RWPE2 (cell line): Measurements from ENCODE around the gene DBR1.

Experiments used
- ATAC-seq: fragments of 200-7000 bp; cut with Tn5 transposase; 3 replicates; pipeline ENCODE4 v1.9.1; 2021; ENCODE audit warnings: low read depth
- DNase-seq: peaks from one replicate; pipeline ENCODE4 v3.0.0-alpha.2; 2020; ENCODE audit warnings: low spot score
- H3K27ac ChIP-seq: fragments of 450-650 bp; 2 replicates; pipeline ENCODE4 v1.5.1; 2017; ENCODE audit warnings: mild to moderate bottlenecking; ENCODE audit not compliant: poor library complexity, severe bottlenecking
- H3K27me3 ChIP-seq: fragments of 250-450 bp; sonication (Bioruptor Pico); 2 replicates; pipeline ENCODE4 v1.5.1; 2021; ENCODE audit warnings: mild to moderate bottlenecking, moderate library complexity; ENCODE audit not compliant: insufficient read depth, poor library complexity, severe bottlenecking
- H3K36me3 ChIP-seq: fragments of 250-450 bp; sonication (Bioruptor Pico); 2 replicates; pipeline ENCODE4 v1.5.1; 2020; ENCODE audit warnings: low read depth, mild to moderate bottlenecking, moderate library complexity
- H3K4me1 ChIP-seq: fragments of 250-450 bp; sonication (Bioruptor Pico); 2 replicates; pipeline ENCODE4 v1.5.1; 2021; ENCODE audit warnings: mild to moderate bottlenecking, moderate library complexity; ENCODE audit not compliant: insufficient read depth, poor library complexity, severe bottlenecking
- H3K4me3 ChIP-seq: fragments of 250-450 bp; sonication (Bioruptor Pico); 2 replicates; pipeline ENCODE4 v1.5.1; 2021; ENCODE audit warnings: mild to moderate bottlenecking, moderate library complexity; ENCODE audit not compliant: severe bottlenecking
- H3K9me3 ChIP-seq: fragments of 250-450 bp; sonication (Bioruptor Pico); 2 replicates; pipeline ENCODE4 v1.5.1; 2021; ENCODE audit warnings: mild to moderate bottlenecking, moderate library complexity; ENCODE audit not compliant: severe bottlenecking
- CTCF ChIP-seq: fragments of 450-650 bp; IDR thresholded peaks from one replicate; pipeline ENCODE4 v1.5.1; 2017; ENCODE audit warnings: mild to moderate bottlenecking, moderate library complexity; ENCODE audit not compliant: poor library complexity, severe bottlenecking

Gene DBR1

DNA sequence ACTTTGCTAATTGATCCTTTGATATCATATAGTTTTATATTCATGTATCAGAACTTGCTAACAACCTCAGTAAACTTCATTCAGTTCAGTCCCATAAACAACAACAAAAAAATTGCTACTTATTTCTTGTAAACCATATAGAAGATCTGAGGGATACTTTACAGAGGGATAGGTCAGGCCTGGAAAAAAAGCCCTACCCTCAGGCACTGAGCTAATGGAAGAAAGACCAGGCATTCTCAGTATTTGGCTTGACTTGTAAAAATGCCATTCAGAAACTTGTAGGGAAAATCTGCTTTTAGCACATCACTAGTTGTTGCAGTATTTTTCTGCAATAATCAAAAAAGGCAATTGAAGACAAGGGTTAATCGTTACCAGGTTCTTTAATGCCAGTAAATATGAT is 45.5 kb upstream of the DBR1 start:
- TF ChIP-seq CTCF: no peak
- peaks cover 55% of the 10 kb centered on the region for H3K36me3 ChIP-seq
- no peaks in the 10 kb centered on the region for H3K4me1 ChIP-seq
- H3K27me3 ChIP-seq: no peaks in the 10 kb centered on the region
- H3K27ac ChIP-seq: no peak overlapping the region
- no peaks in the 10 kb centered on the region for H3K9me3 ChIP-seq
- no peak overlapping the region for H3K4me3 ChIP-seq
- DNase-seq: no peak
- no peak for ATAC-seq

DNA sequence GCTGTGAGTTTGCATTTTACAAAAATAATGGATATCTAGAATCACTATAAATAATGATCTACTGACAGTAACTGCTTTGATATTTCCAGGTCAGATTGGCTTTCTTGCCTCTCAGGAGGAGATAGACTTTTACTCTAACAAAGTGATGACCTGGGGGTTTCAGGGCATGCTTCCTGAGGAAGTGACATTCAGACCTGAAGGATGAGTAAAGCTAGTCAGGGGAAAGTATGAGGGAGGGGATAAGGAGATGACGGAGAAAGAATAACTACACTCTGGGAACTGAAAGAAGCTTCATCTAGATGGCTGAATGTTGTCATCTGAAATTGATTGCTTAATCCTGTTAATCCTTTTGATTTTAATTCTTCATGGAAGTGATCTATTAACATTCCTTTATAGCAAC is 44.5 kb upstream of the DBR1 start:
- H3K4me1 ChIP-seq: no peaks in the 10 kb centered on the region
- ATAC-seq: no peak
- peaks cover 50% of the 10 kb centered on the region for H3K36me3 ChIP-seq
- no peak for TF ChIP-seq CTCF
- no peaks in the 10 kb centered on the region for H3K9me3 ChIP-seq
- no peaks in the 10 kb centered on the region for H3K27me3 ChIP-seq
- DNase-seq: no peak
- H3K27ac ChIP-seq: no peak overlapping the region
- H3K4me3 ChIP-seq: no peak overlapping the region

DNA sequence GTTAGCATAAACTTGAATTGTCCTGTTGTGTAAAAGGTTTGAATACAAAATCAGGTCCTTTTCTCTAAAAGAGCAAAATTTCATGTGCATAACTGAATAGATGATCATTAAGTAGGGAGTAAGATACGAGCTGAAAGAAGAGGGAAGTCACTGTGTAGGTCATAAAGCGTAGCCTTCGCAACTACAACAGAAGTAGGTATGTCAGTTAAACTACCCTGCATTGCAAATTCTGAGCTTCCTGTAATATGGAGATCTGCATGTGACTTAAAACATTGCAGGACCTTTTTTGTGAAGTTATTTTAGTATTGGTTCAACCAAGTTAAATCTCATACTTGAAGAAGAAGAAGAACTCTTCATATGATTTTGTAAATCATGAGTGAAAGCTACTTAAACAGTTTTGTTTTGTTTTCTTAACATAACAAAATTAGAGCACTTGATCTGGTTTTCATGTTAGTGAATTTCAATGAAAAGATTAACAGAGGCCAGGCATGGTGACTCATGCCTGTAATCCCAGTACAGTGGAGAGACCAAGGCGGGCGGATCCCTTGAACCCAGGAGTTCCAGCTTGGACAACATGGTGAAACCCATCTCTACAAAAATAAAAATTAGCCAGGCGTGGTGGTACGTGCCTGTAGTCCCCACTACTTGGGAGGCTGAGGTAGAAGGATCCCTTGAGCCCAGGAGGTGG is 38.8 kb upstream of the DBR1 start:
- no peak for ATAC-seq
- Histone ChIP-seq H3K27me3 (no peaks in the 10 kb centered on the region), H3K27ac (no peak overlapping the region), H3K4me1 (no peaks in the 10 kb centered on the region), H3K36me3 (peaks cover 40% of the 10 kb centered on the region), H3K4me3 (no peak overlapping the region), H3K9me3 (no peaks in the 10 kb centered on the region)
- no peak for TF ChIP-seq CTCF
- no peak for DNase-seq

DNA sequence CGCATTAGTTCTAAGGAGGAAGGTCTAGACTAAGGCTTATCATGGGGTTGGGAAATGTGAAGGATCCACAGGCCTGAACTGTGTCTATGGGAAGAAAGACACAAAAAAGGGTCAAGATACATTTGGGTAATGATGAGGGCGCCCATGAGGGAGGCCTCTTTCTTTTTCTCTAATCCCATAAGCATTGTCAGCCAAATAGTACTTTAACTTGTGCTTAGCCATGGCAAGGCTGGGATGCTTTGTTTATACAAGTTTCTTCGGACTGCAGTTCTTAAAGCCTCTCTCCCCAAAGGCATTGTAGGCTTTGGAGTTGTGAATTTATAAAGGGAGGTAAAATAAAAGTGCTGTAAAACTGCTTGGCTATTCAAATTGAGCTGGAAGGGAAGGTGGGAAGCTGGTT is 35.8 kb upstream of the DBR1 start:
- Histone ChIP-seq H3K9me3 (no peaks in the 10 kb centered on the region), H3K4me1 (no peaks in the 10 kb centered on the region), H3K36me3 (peaks cover 31% of the 10 kb centered on the region), H3K27me3 (no peaks in the 10 kb centered on the region), H3K27ac (no peak overlapping the region), H3K4me3 (no peak overlapping the region)
- TF ChIP-seq CTCF: no peak
- DNase-seq (no peak), ATAC-seq (no peak)

- Histone ChIP-seq H3K27ac (no peak overlapping the region), H3K9me3 (no peaks in the 10 kb centered on the region), H3K4me1 (no peaks in the 10 kb centered on the region), H3K27me3 (no peaks in the 10 kb centered on the region), H3K36me3 (peaks cover 14% of the 10 kb centered on the region), H3K4me3 (no peak overlapping the region)
- DNase-seq: no peak
- ATAC-seq: no peak
- no peak for TF ChIP-seq CTCF
These were observed 31.5 kb upstream of the DBR1 start for GRCh38 chr3:138206196-138206595.
